ENCODE results near the gene ACOT6.
"Not testable (repeated sequence)": the region's sequence is repeated elsewhere in the genome, so short reads cannot be mapped to it uniquely, and the experiment has no call there.

Gene ACOT6

GRCh38 chr14:73659202-73659601 is 46.9 kb downstream of the ACOT6 start:
- not testable (repeated sequence) for DNase-seq

- DNase-seq, result no peak
Observed at GRCh38 chr14:73660511-73660910, 48.2 kb downstream of the ACOT6 start.

- no peak for DNase-seq
Observed at GRCh38 chr14:73661872-73662271, 49.6 kb downstream of the ACOT6 start.

- DNase-seq, result no peak
Observed at GRCh38 chr14:73662487-73662943, 50.2 kb downstream of the ACOT6 start.

- no peak for DNase-seq
Observed at GRCh38 chr14:73663548-73664212, 51.4 kb downstream of the ACOT6 start.

- no peak for DNase-seq
Observed at GRCh38 chr14:73665130-73665529, 52.8 kb downstream of the ACOT6 start.

- no peak for DNase-seq
Observed at GRCh38 chr14:73666583-73666982, 54.3 kb downstream of the ACOT6 start.

- no peak for DNase-seq
Observed at GRCh38 chr14:73667854-73668253, 55.5 kb downstream of the ACOT6 start.

Measured in activated T-cell treated with anti-CD3 and anti-CD28 coated beads, Interleukin-2, amount 50 U/mL, for 48 hours (primary cell).